HepG2 (cell line): ENCODE data around the gene FGF18. TPM values are rescaled to one million over a fixed set of nuclear protein-coding genes. Genes with fewer than 3 reads are reported as not detected.

Experiments
- ATAC-seq: fragments of 200-7000 bp; cut with Tn5 transposase; 3 replicates; pipeline ENCODE4 v1.9.1; 2020; ENCODE audit warnings: mild to moderate bottlenecking, moderate library complexity
- BruUV-seq: library from RNA; stranded (reverse); fragments of 400-500 nt; replicated peaks from 2 replicates; lab custom pipeline; 2021; lab: Mats Ljungman, UMichigan
- CTCF ChIA-PET: fragments of 300-600 bp; formaldehyde crosslinking; extraction: SDS; loops from one replicate; lab custom pipeline; 2021; ENCODE audit warnings: low total read pairs, inconsistent platforms, low intra/inter-chr PET ratio; lab: Yijun Ruan, JAX
- POLR2A ChIA-PET: fragments of 350-600 bp; sonication (Branson Sonifier 250); formaldehyde crosslinking; loops from one replicate; lab custom pipeline; 2020; ENCODE audit warnings: antibody characterized with exemption, inconsistent platforms; lab: Yijun Ruan, JAX
- DNase-seq: peaks from one replicate; pipeline ENCODE4 v3.0.0-alpha.2; 2015; ENCODE audit warnings: low spot score
- FAIRE-seq: peaks from 3 replicates; lab custom pipeline; 2011; peaks lifted over from hg19 to GRCh38; lab: Jason Lieb, UNC
- H2AFZ ChIP-seq: one replicate; pipeline ENCODE4 v1.6.1; 2011; ENCODE audit warnings: low read length, inconsistent platforms
- H3K27ac ChIP-seq: fragments of 300-600 bp; 3 replicates; pipeline ENCODE4 v1.8.0; 2011; ENCODE audit warnings: mixed run types, mild to moderate bottlenecking, mixed read lengths, low read length, inconsistent platforms; ENCODE audit not compliant: insufficient read depth; ENCODE audit errors: extremely low read length
- H3K27me3 ChIP-seq, 2 experiments: fragments of 200-600 bp in 1 of 2; 2 replicates in 1 of 2; 3 replicates in 1 of 2; pipeline versions ENCODE4 v1.6.0 to v1.8.0; 2011; ENCODE audit warnings: low read length in 2 of 2, mild to moderate bottlenecking in 2 of 2, moderate library complexity in 2 of 2, inconsistent platforms in 1 of 2; ENCODE audit not compliant: insufficient read depth in 2 of 2, control insufficient read depth in 1 of 2
- H3K36me3 ChIP-seq, 2 experiments: fragments of 200-600 bp in 1 of 2; replicated peaks in 1 of 2; 2 replicates in 1 of 2; 3 replicates in 1 of 2; pipeline versions ENCODE4 v1.5.1 to v1.8.0; 2011; ENCODE audit warnings: low read length in 2 of 2, inconsistent platforms in 1 of 2; ENCODE audit not compliant: insufficient read depth in 2 of 2, control insufficient read depth in 1 of 2
- H3K4me1 ChIP-seq: 2 replicates; pipeline ENCODE4 v1.5.1; 2012; ENCODE audit warnings: low read length, inconsistent platforms; ENCODE audit not compliant: insufficient read depth
- H3K4me2 ChIP-seq: 2 replicates; pipeline ENCODE4 v1.6.0; 2011; ENCODE audit warnings: low read depth, low read length, inconsistent platforms
- H3K4me3 ChIP-seq, 3 experiments: fragments of 200-600 bp in 1 of 3; sonication (generic), shearing (Covaris generic) in 1 of 3; replicated peaks in 1 of 3; 2 replicates each; pipeline ENCODE4 v1.5.1; 2011 to 2016; ENCODE audit warnings: low read length in 3 of 3, inconsistent platforms in 2 of 3, low read depth in 2 of 3, mild to moderate bottlenecking in 2 of 3, control low read depth in 1 of 3, mixed read lengths in 1 of 3; ENCODE audit not compliant: insufficient read depth in 1 of 3
- H3K79me2 ChIP-seq: one replicate; pipeline ENCODE4 v1.6.1; 2011; ENCODE audit warnings: low read length, inconsistent platforms; ENCODE audit not compliant: insufficient read depth
- H3K9ac ChIP-seq: 2 replicates; pipeline ENCODE4 v1.6.0; 2011; ENCODE audit warnings: mild to moderate bottlenecking, low read depth, low read length, inconsistent platforms; ENCODE audit not compliant: insufficient read depth
- H3K9me3 ChIP-seq: 2 replicates; pipeline ENCODE4 v1.5.1; 2012; ENCODE audit warnings: mild to moderate bottlenecking, low read length
- H4K20me1 ChIP-seq: 2 replicates; pipeline ENCODE4 v1.6.0; 2011; ENCODE audit warnings: inconsistent platforms, mild to moderate bottlenecking, low read length, moderate library complexity; ENCODE audit not compliant: insufficient read depth
- HMG20A ChIP-seq: IDR thresholded peaks from 2 replicates; pipeline ENCODE4 v1.6.1; 2016; ENCODE audit warnings: borderline replicate concordance
- ZBTB38 ChIP-seq: sonication (generic); formaldehyde crosslinking; IDR thresholded peaks from 2 replicates; pipeline ENCODE4 v1.5.1; 2020; ENCODE audit warnings: mild to moderate bottlenecking, missing genetic modification reagents
- WGBS: methylation state at CpG from one replicate; pipeline ENCODE4 v1.1.6; 2017; ENCODE audit warnings: low lambda C conversion rate; 5-methylcytosine and 5-hydroxymethylcytosine counted together
- in situ Hi-C: cut with HindIII; loops from 2 replicates; pipeline ENCODE4 v1.10.0; 2017; ENCODE audit warnings: low pct_unique_long_range_greater_than_20kb; ENCODE audit not compliant: extremely low pct_ligation_motif_present
- intact Hi-C: fragments of 100-400 bp; cut with micrococcal nuclease; formaldehyde crosslinking; loops from one replicate; pipeline ENCODE4 v1.10.0; 2022; ENCODE audit not compliant: unreplicated experiment
- polyA plus RNA-seq, 8 experiments: library from polyadenylated mRNA; depleted of rRNA in 3 of 8; stranded (reverse) in 7 of 8; unstranded in 1 of 8; fragments of >200 nt; fragmentation: Illumina TruSeq in 4 of 8; extraction: Trizol in 4 of 8; gene quantifications; 2 replicates each; pipeline versions ENCODE4 v1.2.1 to v1.2.3, GENCODE V29; 2011 to 2016; ENCODE audit warnings: low read depth in 4 of 8, missing spikeins in 1 of 8, mixed read lengths in 1 of 8; ENCODE audit not compliant: insufficient read depth in 1 of 8
- total RNA-seq, 5 experiments: library from RNA; depleted of rRNA; stranded (reverse); fragments of >200 nt; fragmentation: Illumina TruSeq; extraction: Trizol; gene quantifications; 2 replicates each; pipeline ENCODE4 v1.2.3, GENCODE V29; 2016; ENCODE audit warnings: low read depth in 1 of 5
- TF ChIP-seq, protein P1 (sequence below), 2 experiments: fragments of 450-650 bp in 1 of 2; sonication (generic) in 1 of 2; formaldehyde crosslinking in 1 of 2; IDR thresholded peaks; 2 replicates each; pipeline versions ENCODE4 v1.6.1 to v1.8.0; 2016 to 2022; ENCODE audit warnings: antibody characterized with exemption in 1 of 2, mild to moderate bottlenecking in 1 of 2, missing genetic modification reagents in 1 of 2
- TF ChIP-seq, protein P2 (sequence below): IDR thresholded peaks from 2 replicates; pipeline ENCODE4 v1.6.1; 2018; ENCODE audit warnings: missing genetic modification reagents, mild to moderate bottlenecking, missing compliant biosample characterization
- TF ChIP-seq, protein P3 (sequence below): sonication (generic); formaldehyde crosslinking; IDR thresholded peaks from 2 replicates; pipeline ENCODE4 v1.4.0; 2020; ENCODE audit warnings: missing genetic modification reagents, mild to moderate bottlenecking, borderline replicate concordance
- TF ChIP-seq, protein P4 (sequence below): sonication (generic); formaldehyde crosslinking; IDR thresholded peaks from 2 replicates; pipeline ENCODE4 v1.5.0; 2020; ENCODE audit warnings: mild to moderate bottlenecking, missing genetic modification reagents

Gene FGF18
- total and polyA plus RNA-seq, 2 of the 13 experiments (the other 11 are each of a cell fraction or from before 2014, with no cell fraction given): not detected

DNA sequence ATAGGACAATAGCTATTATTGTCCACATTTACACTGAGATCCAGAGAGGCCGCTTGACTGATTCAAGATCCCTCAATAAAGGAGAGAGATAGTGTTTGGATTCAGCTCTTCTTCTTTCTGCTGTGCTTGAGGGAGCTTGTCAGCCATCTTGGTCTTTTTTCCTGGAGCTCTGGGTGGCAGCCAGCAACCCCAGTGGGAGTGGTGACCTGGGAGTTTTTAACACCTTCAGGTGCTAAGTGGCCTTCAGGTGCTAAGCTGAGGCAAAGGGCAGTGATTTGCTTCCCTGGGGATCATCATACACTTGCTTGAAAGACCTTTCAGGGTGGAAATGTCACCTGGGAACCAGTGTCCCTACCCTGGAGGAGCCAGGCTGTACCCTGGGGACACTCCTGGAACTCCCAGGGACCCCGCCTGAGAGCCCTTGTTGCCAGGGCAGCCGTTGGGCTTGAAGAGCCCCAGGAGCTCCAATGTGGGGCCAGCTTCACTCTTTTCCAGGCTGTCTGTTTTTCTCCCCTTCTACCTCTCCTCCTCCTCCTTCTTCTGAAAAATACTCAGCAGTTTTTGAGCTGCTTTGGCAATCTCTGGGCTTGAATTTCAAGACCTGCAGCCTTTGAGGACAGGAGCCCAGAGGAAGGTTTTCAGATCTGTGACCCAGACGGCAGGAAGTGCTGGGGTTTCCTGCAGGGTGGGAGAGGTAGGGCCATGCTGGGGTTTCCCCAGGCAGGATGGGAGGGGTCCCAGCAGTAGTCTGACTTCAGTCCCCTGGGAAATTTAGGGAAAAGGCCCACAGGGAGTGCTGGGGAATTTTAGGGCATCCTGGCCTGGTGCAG, 59.7 kb downstream of the FGF18 start:
- intact Hi-C loops: no loop called here
- Histone ChIP-seq H3K4me2 (no peak overlapping the region), H4K20me1 (no peaks in the 10 kb centered on the region), H3K36me3 (no peaks in the 10 kb centered on the region), H3K9ac (no peak overlapping the region), H3K4me3 (no peak overlapping the region), H3K79me2 (no peaks in the 10 kb centered on the region), H3K9me3 (no peaks in the 10 kb centered on the region), H3K4me1 (no peaks in the 10 kb centered on the region), H2AFZ (no peak overlapping the region), H3K27ac (no peak overlapping the region), H3K27me3 (peaks cover 6 to 13% of the 10 kb centered on the region in 2 experiments; a peak in 2 of 5 replicates)
- no TSS peak for BruUV-seq
- in situ Hi-C loops: no loop called here
- ATAC-seq (no peak), FAIRE-seq (no peak), DNase-seq (no peak)
- WGBS: 19% methylated on average over 4 of the region's 4 CpGs
- POLR2A ChIA-PET: no interaction called here
- CTCF ChIA-PET: no interaction called here
- no peak for TF ChIP-seq HMG20A (CRISPR knock-in tag)
- TF ChIP-seq, protein P1, sequence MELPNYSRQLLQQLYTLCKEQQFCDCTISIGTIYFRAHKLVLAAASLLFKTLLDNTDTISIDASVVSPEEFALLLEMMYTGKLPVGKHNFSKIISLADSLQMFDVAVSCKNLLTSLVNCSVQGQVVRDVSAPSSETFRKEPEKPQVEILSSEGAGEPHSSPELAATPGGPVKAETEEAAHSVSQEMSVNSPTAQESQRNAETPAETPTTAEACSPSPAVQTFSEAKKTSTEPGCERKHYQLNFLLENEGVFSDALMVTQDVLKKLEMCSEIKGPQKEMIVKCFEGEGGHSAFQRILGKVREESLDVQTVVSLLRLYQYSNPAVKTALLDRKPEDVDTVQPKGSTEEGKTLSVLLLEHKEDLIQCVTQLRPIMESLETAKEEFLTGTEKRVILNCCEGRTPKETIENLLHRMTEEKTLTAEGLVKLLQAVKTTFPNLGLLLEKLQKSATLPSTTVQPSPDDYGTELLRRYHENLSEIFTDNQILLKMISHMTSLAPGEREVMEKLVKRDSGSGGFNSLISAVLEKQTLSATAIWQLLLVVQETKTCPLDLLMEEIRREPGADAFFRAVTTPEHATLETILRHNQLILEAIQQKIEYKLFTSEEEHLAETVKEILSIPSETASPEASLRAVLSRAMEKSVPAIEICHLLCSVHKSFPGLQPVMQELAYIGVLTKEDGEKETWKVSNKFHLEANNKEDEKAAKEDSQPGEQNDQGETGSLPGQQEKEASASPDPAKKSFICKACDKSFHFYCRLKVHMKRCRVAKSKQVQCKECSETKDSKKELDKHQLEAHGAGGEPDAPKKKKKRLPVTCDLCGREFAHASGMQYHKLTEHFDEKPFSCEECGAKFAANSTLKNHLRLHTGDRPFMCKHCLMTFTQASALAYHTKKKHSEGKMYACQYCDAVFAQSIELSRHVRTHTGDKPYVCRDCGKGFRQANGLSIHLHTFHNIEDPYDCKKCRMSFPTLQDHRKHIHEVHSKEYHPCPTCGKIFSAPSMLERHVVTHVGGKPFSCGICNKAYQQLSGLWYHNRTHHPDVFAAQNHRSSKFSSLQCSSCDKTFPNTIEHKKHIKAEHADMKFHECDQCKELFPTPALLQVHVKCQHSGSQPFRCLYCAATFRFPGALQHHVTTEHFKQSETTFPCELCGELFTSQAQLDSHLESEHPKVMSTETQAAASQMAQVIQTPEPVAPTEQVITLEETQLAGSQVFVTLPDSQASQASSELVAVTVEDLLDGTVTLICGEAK (IDR thresholded peaks at IDR 0.05): no peak
- TF ChIP-seq, protein P1 (CRISPR knock-in tag; IDR thresholded peaks at IDR 0.05): no peak
- TF ChIP-seq, protein P2, sequence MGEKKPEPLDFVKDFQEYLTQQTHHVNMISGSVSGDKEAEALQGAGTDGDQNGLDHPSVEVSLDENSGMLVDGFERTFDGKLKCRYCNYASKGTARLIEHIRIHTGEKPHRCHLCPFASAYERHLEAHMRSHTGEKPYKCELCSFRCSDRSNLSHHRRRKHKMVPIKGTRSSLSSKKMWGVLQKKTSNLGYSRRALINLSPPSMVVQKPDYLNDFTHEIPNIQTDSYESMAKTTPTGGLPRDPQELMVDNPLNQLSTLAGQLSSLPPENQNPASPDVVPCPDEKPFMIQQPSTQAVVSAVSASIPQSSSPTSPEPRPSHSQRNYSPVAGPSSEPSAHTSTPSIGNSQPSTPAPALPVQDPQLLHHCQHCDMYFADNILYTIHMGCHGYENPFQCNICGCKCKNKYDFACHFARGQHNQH (CRISPR knock-in tag): no peak
- TF ChIP-seq, protein P3, sequence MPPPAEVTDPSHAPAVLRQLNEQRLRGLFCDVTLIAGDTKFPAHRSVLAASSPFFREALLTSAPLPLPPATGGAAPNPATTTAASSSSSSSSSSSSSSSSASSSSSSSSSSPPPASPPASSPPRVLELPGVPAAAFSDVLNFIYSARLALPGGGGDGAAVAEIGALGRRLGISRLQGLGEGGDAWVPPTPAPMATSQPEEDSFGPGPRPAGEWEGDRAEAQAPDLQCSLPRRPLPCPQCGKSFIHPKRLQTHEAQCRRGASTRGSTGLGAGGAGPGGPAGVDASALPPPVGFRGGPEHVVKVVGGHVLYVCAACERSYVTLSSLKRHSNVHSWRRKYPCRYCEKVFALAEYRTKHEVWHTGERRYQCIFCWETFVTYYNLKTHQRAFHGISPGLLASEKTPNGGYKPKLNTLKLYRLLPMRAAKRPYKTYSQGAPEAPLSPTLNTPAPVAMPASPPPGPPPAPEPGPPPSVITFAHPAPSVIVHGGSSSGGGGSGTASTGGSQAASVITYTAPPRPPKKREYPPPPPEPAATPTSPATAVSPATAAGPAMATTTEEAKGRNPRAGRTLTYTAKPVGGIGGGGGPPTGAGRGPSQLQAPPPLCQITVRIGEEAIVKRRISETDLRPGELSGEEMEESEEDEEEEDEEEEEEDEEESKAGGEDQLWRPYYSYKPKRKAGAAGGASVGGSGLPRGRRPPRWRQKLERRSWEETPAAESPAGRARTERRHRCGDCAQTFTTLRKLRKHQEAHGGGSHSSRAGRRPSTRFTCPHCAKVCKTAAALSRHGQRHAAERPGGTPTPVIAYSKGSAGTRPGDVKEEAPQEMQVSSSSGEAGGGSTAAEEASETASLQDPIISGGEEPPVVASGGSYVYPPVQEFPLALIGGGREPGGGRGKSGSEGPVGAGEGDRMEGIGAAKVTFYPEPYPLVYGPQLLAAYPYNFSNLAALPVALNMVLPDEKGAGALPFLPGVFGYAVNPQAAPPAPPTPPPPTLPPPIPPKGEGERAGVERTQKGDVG (CRISPR knock-in tag): no peak
- TF ChIP-seq ZBTB38 (CRISPR knock-in tag): no peak
- TF ChIP-seq, protein P4, sequence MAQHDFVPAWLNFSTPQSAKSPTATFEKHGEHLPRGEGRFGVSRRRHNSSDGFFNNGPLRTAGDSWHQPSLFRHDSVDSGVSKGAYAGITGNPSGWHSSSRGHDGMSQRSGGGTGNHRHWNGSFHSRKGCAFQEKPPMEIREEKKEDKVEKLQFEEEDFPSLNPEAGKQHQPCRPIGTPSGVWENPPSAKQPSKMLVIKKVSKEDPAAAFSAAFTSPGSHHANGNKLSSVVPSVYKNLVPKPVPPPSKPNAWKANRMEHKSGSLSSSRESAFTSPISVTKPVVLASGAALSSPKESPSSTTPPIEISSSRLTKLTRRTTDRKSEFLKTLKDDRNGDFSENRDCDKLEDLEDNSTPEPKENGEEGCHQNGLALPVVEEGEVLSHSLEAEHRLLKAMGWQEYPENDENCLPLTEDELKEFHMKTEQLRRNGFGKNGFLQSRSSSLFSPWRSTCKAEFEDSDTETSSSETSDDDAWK (CRISPR knock-in tag): no peak
